T follicular helper cell (primary cell): ENCODE data around the gene SLC8A3.

Experiments
- DNase-seq: peaks from one replicate; pipeline ENCODE4 v3.0.0-alpha.2; 2020; ENCODE audit warnings: low read depth

SLC8A3 gene

DNA sequence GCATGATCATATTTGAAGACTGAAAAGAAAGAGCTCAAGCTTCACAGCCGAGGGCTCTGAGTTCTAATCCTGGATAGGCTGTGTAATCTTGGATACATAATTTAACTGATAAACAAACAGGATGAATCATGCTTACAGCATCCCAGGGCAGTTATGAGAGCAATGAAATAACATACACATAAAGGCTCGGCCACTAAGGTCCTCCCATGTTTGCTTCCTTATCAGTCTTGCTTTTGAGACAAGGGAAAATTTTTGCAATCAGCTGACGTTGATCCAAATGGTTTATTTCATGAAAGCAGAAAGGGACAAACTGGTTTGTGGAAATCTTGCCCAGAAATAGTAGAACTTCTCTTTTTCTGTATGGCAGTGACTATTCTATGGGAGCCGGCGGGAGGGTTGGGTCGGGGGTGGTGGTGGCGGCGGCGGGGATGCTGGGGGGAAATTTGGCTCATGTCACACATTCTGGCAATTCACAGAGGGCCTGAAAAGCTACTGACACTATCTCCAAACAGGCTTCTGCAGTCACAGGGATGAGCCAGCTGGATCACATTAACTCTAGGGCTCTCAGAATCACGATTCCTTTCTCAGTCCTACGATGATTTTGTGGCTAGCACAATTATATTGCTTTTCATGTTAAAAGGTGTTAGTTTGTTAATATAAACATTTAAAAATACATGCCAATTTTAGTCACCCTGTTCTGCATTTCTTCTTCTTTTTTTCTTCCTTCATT lies 124.5 kb downstream of the SLC8A3 start:
- DNase-seq = no peak

DNA sequence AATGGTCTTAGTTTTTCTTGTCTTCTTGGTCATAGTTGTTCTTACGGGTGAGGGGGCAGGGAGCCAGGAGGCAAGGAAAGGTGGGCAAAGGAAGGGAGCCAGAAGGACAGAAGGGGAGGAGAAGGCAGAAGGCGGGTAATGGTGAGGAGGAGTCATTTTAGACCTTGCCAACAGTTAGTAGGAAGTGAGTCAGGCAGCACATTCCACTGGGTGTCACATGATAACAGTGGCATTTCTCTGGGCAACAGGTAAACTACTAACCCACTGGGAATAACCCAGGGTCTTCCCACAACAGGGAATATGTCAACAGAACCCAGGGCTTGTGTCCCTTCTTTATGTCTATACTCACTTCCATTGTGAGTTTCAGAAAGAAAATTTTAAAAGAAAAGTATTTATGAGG lies 127.6 kb downstream of the SLC8A3 start:
- no peak for DNase-seq

DNA sequence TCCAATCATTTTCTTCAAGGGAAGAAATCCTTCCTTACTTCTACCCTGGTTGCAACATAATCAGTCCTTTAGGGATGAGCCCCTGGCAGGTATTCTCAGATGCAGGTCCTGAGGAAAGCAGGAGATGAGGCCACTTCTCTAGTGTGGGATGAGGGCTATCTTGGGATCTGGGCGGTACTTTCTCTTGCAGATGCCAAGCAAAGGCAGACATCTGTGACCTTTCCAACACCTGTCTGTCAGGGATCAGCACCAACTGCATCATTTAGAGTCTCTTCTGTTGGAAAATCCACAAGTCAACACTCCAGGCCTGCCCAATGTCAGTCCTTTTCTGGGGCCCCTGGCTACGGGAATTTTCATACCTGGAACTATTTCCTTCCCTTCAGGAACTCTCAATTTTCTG lies 129.2 kb downstream of the SLC8A3 start:
- DNase-seq = no peak

DNA sequence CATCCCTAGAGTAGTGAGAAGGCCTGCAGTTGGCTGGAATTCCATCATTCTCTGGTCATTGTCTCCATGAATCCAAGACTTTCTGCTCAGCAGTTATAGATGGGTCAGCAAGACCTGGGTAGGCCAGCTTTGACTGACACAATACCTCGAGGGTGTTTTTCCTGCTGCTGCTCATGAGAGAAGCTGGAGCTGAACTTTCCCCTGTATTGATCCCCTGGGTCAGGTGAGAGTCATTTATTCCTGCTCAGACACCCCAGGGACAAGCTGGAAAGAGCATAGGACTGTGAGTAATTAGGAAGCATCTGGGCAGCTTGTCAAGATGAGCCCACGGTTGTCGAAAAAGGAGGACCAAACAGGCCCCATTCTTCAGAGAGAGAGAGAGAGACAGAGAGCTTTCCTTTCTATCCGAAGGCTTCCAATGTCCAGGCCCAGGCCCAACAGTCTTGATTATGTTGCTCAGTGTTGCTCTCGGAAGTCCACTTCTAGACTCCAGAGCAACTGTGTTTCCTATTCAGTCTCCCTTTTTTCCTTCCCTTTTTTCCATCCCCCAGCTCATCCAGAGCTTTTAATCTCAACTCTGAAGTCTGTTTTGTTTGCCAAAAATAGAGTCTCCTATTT lies 131.1 kb downstream of the SLC8A3 start:
- no peak for DNase-seq

DNA sequence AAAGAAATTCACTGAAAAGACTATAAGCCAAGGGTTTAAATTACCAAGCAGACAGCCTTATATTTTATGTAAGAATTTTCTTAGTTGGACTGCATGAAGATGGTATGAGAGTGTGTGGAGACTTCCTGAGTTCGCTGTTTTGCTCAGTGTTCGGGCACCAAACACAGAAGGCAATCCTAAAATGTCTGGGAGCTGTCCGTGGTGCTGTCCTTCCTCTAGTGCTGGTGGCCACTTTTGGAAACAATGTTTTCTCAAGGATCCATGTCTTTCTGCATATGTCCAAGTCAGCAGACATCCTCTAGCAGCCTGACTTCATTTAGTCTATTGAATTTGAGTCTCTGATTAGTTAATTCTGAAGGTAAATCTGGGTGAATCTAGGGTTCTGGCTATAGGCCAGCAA lies 135.8 kb downstream of the SLC8A3 start:
- DNase-seq = no peak

DNA sequence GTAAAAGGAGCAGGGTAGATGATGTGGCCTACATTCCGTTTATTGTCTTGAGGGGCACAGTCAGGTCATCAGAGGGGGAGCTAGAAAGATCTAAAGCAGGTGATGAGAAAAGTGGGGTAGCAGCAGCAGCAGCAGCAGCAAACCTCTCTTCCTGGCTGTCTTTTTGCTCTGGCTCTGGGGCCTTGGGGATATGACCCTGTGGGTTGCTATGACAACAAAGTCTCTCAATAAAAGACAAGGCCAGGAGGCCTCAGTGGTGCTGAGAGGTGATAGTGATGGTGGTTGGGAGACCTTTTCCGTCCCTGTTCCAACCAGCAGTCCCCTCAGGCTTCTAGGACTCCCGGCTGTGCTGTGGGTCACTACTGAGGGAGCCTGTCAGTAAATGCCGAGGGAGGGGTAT lies 138.6 kb downstream of the SLC8A3 start:
- DNase-seq = no peak

DNA sequence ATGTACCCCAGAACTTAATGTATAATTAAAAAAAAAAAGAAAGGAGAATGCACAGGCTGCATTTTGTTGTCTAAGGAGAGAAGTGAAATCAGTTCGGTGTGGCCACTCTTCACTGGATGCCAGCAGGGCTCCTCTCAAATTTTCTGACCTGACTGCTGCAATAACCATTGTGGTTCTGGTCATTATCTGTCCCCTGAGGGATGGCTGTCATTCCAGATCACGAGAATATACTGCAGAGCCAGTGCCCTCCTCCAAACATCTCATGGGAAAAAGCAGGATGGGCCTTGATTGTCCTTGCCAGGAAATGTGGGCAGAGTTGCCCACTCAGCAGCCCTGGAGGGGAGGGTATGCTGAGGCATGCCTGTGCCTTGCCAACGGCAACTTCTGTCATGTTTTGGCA lies 139.1 kb downstream of the SLC8A3 start:
- DNase-seq = no peak

DNA sequence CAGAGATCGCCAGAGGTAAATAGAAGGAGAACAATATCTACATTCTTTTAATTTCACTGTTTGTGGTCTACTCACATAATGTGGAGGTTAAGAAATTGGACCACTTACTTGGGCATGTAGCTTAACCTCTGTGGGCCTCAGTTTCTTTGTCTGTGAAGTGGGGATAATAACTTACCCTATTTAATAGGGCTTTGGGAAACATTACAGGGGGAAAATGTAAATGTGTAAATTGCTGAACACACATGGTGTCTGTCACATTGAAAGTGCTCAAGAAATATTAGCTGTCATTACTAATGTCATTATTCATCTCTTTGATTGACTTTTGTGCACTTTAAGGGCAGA lies 140.5 kb downstream of the SLC8A3 start:
- DNase-seq = no peak

DNA sequence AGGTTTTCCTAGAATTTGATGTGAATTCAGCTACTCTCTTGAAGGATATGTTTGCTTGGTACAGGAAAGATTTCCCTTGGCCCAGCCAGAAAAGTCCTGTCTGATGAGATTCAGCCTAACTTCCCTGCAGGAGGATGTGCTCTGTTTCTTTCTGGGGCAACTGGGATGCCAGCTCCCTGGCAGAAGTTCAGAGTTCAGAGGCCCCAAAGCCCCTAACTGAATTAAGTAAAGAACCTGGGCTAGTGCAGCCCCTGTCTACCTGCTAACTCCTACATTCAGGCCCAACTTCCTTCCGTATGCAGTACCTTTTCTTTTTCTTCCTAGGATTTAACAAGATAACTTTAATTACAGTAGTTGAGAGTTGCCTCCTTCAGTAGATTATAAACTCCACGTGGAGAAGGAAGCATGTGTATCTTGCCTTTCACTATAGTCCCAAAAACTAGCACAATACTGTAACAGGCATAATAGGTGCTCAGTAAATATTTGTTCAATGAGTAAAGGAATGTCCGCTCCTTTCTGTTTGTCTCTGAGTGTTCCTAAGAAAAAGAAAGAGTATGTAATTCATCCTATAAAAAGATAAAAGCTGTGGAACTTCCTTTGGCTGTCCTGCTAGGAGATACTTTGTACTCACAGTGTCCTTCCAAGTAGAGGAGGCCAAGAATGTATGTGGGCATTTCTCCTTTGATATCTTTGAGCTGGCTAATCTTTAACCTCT lies 141.0 kb downstream of the SLC8A3 start:
- no peak for DNase-seq

DNA sequence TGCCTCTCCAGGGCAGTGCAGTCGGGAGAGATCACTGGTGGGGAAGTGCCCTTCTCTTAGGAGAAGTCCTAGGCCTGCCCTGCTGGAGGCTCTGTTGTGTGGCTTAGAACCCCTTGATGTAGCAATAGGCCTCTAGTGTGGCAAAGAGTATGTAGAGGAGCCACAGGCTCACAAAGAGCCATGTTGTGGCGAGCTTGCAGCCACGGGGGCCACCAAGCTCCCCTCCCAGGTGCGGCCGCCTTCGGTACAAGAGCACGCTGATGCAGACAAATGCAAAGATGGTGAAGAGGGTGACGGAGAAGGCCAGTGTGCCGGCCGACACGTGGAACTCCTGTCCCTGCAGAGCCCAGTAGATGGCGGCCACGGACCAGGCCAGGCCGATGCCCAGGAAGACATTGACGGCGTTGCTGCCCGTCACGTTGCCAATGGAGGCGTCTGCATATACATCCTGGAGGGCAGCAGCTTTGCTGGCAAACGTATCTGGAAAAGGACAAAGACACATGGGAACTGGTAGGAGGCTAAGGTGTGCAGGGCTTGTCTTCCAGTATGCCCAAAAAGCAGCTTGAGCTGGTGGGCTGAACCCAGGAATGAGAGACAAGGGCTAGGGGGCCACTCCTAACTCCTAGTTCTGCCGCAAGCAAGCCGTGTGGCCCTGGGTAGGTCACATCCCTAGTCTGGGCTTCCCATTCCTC lies 142.8 kb downstream of the SLC8A3 start:
- no peak for DNase-seq

DNA sequence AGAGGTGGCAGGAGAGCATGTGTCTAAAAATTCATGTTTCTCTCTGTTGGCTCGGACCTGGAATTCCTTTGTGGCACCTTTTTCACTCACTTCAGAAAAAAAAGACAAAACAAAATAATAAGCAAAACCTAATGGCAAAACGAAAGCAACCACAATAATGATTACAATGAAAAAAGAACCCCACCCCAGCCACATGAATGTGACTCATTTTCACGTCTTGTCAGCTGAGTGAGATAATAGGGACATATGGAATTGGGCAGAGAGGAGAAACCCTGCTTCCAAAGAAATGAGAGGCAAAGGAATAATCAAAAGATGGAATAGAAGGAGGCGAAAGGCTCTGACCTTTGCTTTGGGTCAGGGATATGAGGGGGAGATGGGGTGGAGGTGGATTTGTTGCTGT lies 143.4 kb downstream of the SLC8A3 start:
- no peak for DNase-seq

DNA sequence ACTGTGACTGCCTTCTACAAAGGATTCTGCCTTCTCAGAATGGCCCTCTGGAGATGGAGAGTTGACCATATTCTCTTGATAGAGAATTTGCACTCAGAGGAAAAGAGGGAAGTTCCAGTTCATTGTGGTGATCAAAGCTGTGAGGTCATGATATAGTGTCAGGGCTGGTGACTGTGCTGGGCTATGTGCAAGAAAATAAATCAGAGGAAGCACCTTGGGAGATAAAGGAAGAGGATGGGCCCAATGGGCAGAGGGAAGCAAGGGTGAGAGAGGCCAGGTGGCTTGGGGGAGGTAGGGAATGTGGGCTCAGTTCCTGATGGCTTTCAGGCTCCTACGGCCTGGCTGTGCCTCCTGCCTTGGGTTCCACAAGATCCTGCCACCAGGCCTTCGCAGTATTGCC lies 145.8 kb downstream of the SLC8A3 start:
- no peak for DNase-seq

DNA sequence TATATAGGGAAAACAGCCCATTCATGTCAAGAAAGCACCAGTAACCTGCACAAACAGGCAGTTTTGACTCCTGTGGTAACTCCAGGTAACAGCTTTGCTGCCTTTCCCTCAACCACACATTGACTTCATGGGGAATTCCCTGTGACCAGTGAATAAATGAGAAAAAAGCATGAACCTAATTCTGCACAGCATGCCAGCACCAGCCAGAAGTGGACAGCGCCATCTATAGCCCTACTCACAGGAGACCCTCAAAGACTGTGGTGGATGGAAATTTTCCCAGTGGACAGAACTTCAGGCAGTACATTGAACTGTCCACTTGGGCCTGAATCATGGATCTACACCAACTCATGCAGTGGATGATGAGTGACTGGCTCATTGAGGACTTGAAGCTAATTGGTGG lies 152.1 kb downstream of the SLC8A3 start:
- no peak for DNase-seq

DNA sequence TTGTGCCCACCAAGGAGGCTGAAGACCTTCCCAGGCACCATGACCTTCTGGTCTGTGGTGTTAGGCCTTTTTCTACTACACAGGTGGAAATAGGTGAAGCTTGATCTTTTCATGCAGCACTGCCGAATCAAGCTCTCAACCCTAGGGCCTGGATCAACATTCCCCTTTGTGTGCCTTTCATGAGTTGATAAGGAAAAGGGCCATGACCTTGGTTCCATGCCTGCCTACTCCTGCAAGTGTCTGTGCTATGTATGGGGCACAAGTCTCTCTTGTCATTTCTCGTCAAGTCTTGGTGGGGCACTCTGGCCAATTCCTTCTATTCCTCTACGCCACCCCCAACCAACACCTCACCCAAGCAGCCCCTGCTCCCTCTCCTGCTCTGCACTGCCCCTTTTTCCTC lies 154.5 kb downstream of the SLC8A3 start:
- no peak for DNase-seq

DNA sequence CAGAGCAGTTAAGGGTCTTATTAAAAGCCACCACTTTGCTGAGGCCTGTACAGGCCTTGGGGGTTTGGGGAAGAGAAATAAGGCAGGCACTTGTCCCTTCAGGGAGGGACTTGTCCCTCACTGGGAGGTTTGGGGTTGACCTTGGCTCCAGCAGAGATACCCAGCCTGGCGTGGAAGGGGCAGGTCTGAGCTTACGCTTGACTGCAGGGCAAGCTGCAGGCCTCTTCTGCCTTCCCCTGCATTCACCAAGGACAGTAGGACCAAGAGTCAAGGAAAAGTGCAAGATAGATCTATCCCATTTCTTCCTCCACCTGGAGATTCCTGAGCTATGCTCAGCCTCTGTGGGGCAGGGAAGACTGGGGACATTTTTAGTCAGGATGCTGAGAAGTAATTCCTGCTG lies 155.2 kb downstream of the SLC8A3 start:
- DNase-seq = no peak

DNA sequence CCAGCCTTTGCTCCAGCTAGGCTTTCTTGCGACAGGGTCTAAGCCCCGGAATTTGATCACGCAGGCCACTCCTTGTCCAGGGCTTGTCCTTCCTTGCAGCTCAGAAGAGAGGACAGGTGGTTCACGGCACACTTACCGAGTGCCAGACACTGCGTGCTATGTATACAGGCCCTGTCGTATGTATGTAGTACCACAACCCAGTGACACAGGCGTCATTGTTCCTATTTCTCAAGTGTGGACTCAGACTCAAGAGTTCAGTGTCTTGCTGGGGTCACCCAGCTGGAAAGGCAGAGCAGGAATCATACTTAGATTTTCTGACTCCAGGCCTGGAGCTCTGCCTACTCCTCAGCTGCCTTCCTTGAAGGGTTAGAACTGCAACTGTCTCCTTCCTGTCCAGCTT lies 155.6 kb downstream of the SLC8A3 start:
- DNase-seq = no peak

DNA sequence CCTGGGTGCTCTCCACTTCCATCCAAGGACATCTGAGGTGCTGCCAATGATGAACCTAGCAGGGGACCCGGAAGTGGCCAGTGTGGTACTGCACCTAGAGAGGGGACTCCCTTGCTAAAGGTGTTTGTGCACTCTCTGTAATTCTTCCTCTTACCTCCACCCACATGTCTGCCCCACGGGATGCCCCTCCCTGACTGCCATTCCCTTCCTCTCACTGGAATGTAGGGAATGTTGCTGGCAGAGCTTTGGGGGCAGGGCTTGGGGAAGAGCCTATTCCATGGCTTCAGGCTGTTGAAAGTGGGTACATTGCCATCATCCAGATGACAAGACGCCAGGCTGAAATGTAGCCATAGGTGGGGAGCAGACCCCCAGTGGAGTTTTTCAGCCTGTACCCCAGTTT lies 156.3 kb downstream of the SLC8A3 start:
- no peak for DNase-seq

DNA sequence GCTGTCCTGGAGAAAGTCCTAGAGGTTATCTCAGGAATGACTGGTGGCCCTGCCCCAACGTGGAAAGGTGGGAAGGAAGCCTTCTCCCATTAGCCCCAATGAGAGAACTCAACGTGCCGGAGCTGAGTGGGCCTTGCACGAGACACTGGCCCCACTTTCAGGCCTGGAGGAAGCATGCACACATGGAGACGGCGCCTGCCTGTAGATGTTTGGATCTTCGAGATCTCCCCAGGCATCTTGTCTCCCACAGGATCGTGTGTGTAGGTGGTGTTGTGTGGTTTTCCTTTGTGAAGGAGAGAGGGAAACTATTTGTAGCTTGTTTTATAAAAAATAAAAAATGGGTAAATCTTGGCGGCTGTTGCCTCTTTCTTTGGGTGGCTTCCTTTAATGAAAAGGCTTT lies 156.7 kb downstream of the SLC8A3 start:
- DNase-seq = no peak

DNA sequence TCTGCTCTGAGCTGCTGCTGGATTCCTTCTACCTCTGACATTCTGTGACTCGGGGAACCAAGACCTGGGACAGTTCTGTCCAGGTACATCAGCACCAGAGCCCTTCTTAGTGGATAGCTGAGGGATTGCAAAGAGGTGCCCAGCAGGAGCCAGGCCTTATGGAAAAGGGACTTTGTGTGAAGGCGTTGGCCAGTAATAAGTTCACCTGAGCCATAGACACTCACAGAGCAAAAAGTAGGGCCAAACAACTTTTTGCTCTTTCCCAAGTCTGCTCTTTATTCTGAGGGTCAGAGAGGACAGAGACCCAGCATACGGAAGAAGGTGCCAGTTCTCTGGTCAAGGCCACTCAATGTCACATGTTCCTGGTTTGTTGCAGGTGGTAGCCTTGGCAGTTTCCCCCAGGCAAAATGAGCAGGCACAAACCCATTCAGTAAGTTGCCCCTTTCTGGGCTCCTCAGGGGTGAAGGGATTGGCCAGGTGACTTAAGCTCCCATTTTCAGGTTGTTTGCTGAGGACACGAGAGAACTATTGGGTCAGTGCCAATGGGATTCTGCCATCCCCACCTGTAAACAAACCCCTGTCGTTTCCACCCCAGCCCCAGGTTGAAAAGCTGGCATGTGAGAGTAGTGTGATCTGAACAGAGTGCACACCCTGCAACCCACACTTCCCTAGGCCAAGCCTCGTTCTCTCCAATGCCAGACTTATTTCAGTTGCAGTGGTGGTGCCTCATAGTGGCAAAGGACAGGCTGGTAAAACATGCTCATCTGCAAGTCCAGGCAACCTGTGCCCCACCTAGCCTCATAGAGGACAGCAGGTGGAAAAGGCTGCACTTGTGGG lies 159.2 kb downstream of the SLC8A3 start:
- no peak for DNase-seq

DNA sequence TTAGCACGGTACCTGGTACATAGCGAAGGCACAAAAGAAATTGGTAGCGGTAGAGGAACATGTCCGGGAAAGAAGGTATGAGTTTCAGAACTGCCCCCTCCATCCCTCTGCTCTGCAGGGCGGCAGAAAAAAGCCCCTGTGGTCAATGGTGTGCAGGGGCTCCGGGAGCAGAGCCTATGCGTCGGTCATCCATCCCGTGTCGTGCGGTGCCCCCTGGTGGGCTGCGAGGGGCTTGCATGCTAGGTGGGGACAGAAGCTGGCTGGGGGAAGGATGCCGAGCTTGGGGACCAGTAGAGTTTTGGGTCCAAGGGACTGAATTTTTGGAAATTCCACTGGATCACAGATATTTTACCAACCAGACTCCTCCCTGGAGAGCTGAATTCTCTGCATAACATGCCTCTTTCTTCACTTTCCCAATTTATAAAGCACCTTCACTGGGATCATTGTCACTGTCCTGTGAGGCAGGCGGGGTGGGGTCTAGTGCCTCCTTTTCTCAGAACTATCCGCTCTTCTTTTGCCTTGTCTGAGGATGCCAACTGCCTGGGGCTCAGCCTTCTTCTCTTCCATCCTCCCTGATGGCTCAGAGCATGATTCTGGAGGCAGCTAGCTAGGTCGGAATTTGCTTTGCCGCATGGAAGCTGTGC lies 160.8 kb downstream of the SLC8A3 start:
- DNase-seq = peak; percentile 33

DNA sequence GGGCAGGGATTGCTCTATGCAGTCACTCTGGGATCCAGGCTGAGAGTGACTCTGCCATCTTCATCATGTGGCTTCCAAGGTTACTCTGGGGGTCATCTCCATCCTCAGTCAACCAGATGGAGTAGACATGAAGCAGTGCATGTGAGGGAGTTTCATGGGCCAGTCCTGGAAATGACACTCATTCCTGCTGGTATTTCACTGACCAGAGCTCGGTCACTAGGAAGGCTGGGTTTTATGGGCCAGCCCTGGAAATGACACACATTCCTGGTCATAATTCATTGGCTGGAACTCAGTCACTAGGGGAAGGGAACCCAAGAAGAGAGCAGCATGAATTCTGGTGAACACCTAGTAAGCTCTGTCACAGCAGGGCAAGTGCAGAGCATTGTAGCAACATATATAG lies 164.9 kb downstream of the SLC8A3 start:
- DNase-seq = no peak
